ENCODE results near the gene OR1J1.

The OR1J1 gene

GRCh38 chr9:122446819-122447484 is 30.8 kb downstream of the OR1J1 start:
- DNase-seq (ENCODE audit: low read depth), result no peak
- H3K4me3 ChIP-seq (ENCODE audit: low read length), result no peak overlapping the region
- TF ChIP-seq CTCF (IDR thresholded peaks at IDR 0.05; ENCODE audit: insufficient read depth, low read depth, low read length, missing control alignments), result no peak

GRCh38 chr9:122445155-122445749 is 32.5 kb downstream of the OR1J1 start:
- TF ChIP-seq CTCF (IDR thresholded peaks at IDR 0.05; ENCODE audit: insufficient read depth, low read depth, low read length, missing control alignments), result no peak
- no peak for DNase-seq (ENCODE audit: low read depth)
- no peak overlapping the region for H3K4me3 ChIP-seq (ENCODE audit: low read length)

GRCh38 chr9:122444041-122444733 is 33.5 kb downstream of the OR1J1 start:
- no peak for DNase-seq (ENCODE audit: low read depth)
- no peak for TF ChIP-seq CTCF (IDR thresholded peaks at IDR 0.05; ENCODE audit: insufficient read depth, low read depth, low read length, missing control alignments)
- no peak overlapping the region for H3K4me3 ChIP-seq (ENCODE audit: low read length)

GRCh38 chr9:122442568-122442967 is 35.2 kb downstream of the OR1J1 start:
- H3K4me3 ChIP-seq (ENCODE audit: low read length), result no peak overlapping the region
- no peak for DNase-seq (ENCODE audit: low read depth)
- TF ChIP-seq CTCF (IDR thresholded peaks at IDR 0.05; ENCODE audit: insufficient read depth, low read depth, low read length, missing control alignments), result no peak
